Pancreas (tissue), 10 donors: ENCODE results near the gene TRAF2. TPM values are rescaled to one million over a fixed set of nuclear protein-coding genes. Genes with fewer than 3 reads are reported as not detected.
"Not testable (repeated sequence)": the region's sequence is repeated elsewhere in the genome, so short reads cannot be mapped to it uniquely, and the experiment has no call there.

Experiments
- ATAC-seq, 4 donors: fragments of 200-7000 bp; cut with Tn5 transposase; one replicate each; pipeline versions ENCODE4 v1.8.0 to v1.9.1; 2020; ENCODE audit warnings: mild to moderate bottlenecking in 4 of 4, moderate library complexity in 4 of 4
- DNase-seq, 6 donors: peaks; one replicate each; pipeline ENCODE4 v3.0.0-alpha.2; 2020
- FAIRE-seq: peaks from 2 replicates; lab custom pipeline; 2012; peaks lifted over from hg19 to GRCh38; lab: Jason Lieb, UNC
- H3K27ac ChIP-seq, 4 donors: fragments of 200-600 bp; sonication (generic); 1 replicate in 3 of 4; 2 replicates in 1 of 4; pipeline versions ENCODE4 v1.5.0 to v1.8.0; 2020
- H3K27me3 ChIP-seq, 4 donors: fragments of 200-600 bp; one replicate each; pipeline ENCODE4 v1.8.0; 2021
- H3K36me3 ChIP-seq, 3 donors: fragments of 200-600 bp; sonication (generic) in 1 of 3; one replicate each; pipeline versions ENCODE4 v1.5.0 to v1.8.0; 2020 to 2021
- H3K4me1 ChIP-seq, 3 donors: fragments of 200-600 bp; one replicate each; pipeline ENCODE4 v1.8.0; 2021
- H3K4me3 ChIP-seq, 4 donors: fragments of 200-600 bp; sonication (generic) in 2 of 4; one replicate each; pipeline versions ENCODE4 v1.5.0 to v1.8.0; 2020 to 2021
- H3K9me3 ChIP-seq, 4 donors: fragments of 200-600 bp; one replicate each; pipeline ENCODE4 v1.8.0; 2021
- WGBS, 2 donors: extraction: QIAGEN DNeasy Blood & Tissue Kit; methylation state at CpG; one replicate each; pipeline ENCODE4 v1.1.7; 2013; 5-methylcytosine and 5-hydroxymethylcytosine counted together
- intact Hi-C, 3 donors: fragments of 100-400 bp; cut with DNase I; formaldehyde crosslinking; loops; one replicate each; pipeline versions ENCODE4 v1.11.1 to v1.14.2; 2022
- polyA plus RNA-seq, 2 donors: library from polyadenylated mRNA; stranded (reverse); fragments of 200-250 nt; gene quantifications; one replicate each; pipeline ENCODE4 v1.2.3, GENCODE V29; 2013
- total RNA-seq, 6 donors: library from RNA; stranded (reverse); fragmentation: NEBNext Ultra II Directional in 4 of 6; extraction: Animal tissue kit (Norgen Biotek cat#: 25700) in 4 of 6; gene quantifications; one replicate each; pipeline versions ENCODE4 v1.2.1 to v1.2.4, GENCODE V29; 2021 to 2023
- TF ChIP-seq, protein P1 (sequence below), 4 donors: fragments of 200-600 bp; sonication (generic) in 3 of 4; IDR thresholded peaks; one replicate each; pipeline versions ENCODE4 v1.5.0 to v1.8.0; 2021; ENCODE audit warnings: antibody characterized with exemption in 4 of 4
- donor health status: healthy with polysubstance abuse.
- donor health status: DM: no; HTN: no; CAD: no; lungs with moderate emphysema.
- donor health status: DM: no; HTN: no; CAD: no.
- donor health status: control.
- donor health status: control.
- donor health status: Bipolar disorder and iron deficiency.
- donor health status: DM: yes; HTN: yes; CAD: no.
- donor health status: DM: no; HTN: no; CAD: no.
- donor health status: DM: no; HTN: no; CAD: no.
- donor health status: DM: yes; HTN: yes; CAD: no.

TRAF2 gene
- total and polyA plus RNA-seq, 8 donors = 4.8 to 14.4 (median 8.2) TPM

DNA sequence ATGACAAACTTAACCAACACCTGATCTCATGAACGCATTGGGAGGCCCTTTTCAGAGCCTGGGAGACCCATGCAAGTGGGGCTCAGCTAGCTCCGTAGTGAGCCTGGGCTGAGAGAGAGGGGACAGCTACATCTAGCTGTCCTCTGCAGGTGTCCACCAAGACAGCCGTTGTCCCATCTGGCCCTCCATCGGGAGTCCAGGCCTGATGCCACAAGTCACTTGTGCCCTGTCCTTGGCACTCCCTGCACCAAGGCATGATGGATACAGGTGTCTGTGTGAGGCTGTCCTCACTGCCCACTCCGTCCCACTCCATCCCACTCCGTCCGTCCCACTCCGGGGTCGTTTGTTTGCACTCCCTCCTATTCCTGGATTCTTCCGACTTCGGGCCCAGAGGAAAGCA, 17.7 kb upstream of the TRAF2 start:
- H3K27me3 ChIP-seq = no peaks in the 10 kb centered on the region
- WGBS, 2 donors = 87 to 89% methylated on average over 11 of the region's 11 CpGs
- FAIRE-seq (no peak), ATAC-seq (no peak), DNase-seq (no peak)
- intact Hi-C loops = no loop called here
- H3K4me1 ChIP-seq = peaks cover 0 to 12% (median 4%) of the 10 kb centered on the region in 3 donors
- no peak overlapping the region for H3K27ac ChIP-seq
- H3K4me3 ChIP-seq = no peak overlapping the region
- H3K36me3 ChIP-seq = peaks cover under 1 to 1% (median under 1%) of the 10 kb centered on the region in 3 donors
- no peaks in the 10 kb centered on the region for H3K9me3 ChIP-seq
- TF ChIP-seq, protein P1, sequence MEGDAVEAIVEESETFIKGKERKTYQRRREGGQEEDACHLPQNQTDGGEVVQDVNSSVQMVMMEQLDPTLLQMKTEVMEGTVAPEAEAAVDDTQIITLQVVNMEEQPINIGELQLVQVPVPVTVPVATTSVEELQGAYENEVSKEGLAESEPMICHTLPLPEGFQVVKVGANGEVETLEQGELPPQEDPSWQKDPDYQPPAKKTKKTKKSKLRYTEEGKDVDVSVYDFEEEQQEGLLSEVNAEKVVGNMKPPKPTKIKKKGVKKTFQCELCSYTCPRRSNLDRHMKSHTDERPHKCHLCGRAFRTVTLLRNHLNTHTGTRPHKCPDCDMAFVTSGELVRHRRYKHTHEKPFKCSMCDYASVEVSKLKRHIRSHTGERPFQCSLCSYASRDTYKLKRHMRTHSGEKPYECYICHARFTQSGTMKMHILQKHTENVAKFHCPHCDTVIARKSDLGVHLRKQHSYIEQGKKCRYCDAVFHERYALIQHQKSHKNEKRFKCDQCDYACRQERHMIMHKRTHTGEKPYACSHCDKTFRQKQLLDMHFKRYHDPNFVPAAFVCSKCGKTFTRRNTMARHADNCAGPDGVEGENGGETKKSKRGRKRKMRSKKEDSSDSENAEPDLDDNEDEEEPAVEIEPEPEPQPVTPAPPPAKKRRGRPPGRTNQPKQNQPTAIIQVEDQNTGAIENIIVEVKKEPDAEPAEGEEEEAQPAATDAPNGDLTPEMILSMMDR (IDR thresholded peaks at IDR 0.05) = no peak

DNA sequence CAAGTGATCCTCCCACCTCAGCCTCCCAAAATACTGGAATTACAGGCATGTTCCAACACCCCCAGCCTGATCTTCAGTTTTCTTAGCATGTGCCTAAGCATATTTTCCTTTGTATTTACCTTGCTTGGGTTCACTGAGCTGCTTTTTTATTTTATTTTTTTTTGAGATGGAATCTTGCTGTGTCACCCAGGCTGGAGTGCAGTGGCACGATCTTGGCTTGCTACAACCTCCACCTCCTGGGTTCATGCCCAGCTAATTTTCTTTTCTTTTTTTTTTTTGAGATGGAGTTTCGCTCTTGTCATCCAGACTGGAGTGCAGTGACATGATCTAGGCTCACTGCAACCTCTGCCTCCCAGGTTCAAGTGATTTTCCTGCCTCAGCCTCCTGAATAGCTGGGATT, 16.7 kb upstream of the TRAF2 start:
- ATAC-seq, H3K9me3 ChIP-seq, FAIRE-seq, intact Hi-C loops, H3K4me3 ChIP-seq, H3K27me3 ChIP-seq, DNase-seq, H3K4me1 ChIP-seq, H3K27ac ChIP-seq, H3K36me3 ChIP-seq: not testable (repeated sequence)
- WGBS, 2 donors = 88 to 97% methylated on average over 2 of the region's 2 CpGs

DNA sequence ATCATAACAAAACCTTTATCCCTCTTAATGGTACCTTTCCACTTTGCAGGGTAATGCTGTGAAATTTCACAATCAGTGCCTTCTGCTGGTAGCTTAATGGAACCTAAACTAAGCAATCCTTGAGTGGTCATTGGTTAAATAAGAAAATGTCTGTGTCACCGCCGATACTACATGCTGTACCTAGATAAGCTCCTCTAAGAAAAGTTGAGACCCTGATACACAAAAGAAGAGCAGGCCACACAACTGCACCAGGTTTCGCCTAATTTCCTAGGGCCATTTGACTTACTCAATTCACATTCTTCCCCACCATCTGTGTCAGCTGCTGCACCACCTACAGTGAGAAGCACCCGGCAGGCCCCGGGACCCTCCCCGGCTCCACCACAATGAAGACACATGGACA, 11.2 kb upstream of the TRAF2 start:
- DNase-seq (no peak), FAIRE-seq (no peak)
- TF ChIP-seq, protein P1 (IDR thresholded peaks at IDR 0.05) = no peak

DNA sequence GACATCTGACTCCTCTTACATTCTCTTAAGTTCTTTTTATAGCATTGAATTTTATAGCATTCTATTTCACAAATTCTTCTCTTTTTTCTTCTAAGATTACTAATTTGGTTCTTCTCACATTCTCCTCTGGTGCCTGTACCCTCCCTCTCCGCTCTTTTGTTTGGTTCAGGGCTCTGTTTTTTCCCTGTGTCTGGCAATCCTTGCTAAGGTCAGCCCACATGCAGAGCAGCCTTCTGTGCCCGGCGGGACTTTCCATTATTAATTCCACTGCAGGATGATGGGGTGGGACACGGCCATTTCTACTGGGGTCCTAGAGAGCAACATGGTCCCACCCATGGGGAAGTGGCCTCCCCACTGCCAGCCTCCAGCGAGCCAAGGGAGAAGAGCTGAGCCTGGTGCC, 9.8 kb upstream of the TRAF2 start:
- no peak overlapping the region for H3K27ac ChIP-seq
- H3K36me3 ChIP-seq = no peaks in the 10 kb centered on the region
- no peak overlapping the region for H3K4me3 ChIP-seq
- H3K27me3 ChIP-seq = no peaks in the 10 kb centered on the region
- DNase-seq = no peak
- WGBS, 2 donors = 83 to 87% methylated on average over 5 of the region's 5 CpGs
- no peaks in the 10 kb centered on the region for H3K9me3 ChIP-seq
- peaks cover 0 to 2% (median 0%) of the 10 kb centered on the region in 3 donors for H3K4me1 ChIP-seq
- intact Hi-C loops = no loop called here
- no peak for ATAC-seq
- TF ChIP-seq, protein P1 (IDR thresholded peaks at IDR 0.05) = no peak
- FAIRE-seq = no peak

More for the DNA sequence above, 11.2 kb upstream of the TRAF2 start:
- no peak for ATAC-seq
- WGBS, 2 donors = 94% methylated on average over 6 of the region's 6 CpGs
- intact Hi-C loops = no loop called here
- no peaks in the 10 kb centered on the region for H3K9me3 ChIP-seq
- no peaks in the 10 kb centered on the region for H3K36me3 ChIP-seq
- H3K27me3 ChIP-seq = no peaks in the 10 kb centered on the region
- no peak overlapping the region for H3K27ac ChIP-seq
- H3K4me3 ChIP-seq = no peak overlapping the region
- H3K4me1 ChIP-seq = no peaks in the 10 kb centered on the region

DNA sequence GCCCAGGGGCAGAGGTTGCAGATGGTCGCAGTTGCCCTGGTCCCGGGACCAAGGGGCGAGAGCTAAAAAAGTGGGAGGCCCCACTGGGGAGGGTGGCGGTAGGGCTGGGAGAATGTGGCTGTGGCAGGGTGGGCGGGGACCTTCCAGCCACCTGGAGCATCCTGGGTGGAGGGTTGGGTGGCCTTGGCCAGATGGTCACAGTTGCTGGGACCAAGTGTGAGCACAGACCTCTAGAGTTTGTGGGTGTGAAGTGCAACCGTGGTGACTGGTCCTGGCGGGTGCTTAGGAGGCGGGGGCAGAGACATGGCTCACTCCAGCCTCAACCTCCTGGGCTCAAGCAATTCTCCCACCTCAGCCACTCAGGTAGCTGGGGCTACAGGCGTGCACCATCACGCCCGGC, 5.7 kb upstream of the TRAF2 start:
- Histone ChIP-seq H3K9me3 (no peaks in the 10 kb centered on the region), H3K36me3 (no peaks in the 10 kb centered on the region), H3K4me3 (no peak overlapping the region), H3K4me1 (peaks cover 0 to 23% (median 5%) of the 10 kb centered on the region in 3 donors), H3K27ac (peak overlapping the region in 1 of 4 donors; percentile 83), H3K27me3 (no peaks in the 10 kb centered on the region)
- TF ChIP-seq, protein P1 (IDR thresholded peaks at IDR 0.05) = no peak
- intact Hi-C loops = no loop called here
- ATAC-seq (no peak), DNase-seq (no peak), FAIRE-seq (no peak)
- 80 to 89% methylated on average over 10 to 11 of the region's 11 CpGs for WGBS, 2 donors
